K562 (cell line): ENCODE data around the gene DAP. TPM values are rescaled to one million over a fixed set of nuclear protein-coding genes. Genes with fewer than 3 reads are reported as not detected.

Source experiments
- ATAC-seq: fragments of 200-7000 bp; cut with Tn5 transposase; 3 replicates; pipeline ENCODE4 v1.9.1; 2020; ENCODE audit warnings: moderate library complexity
- BruUV-seq: library from RNA; stranded (reverse); fragments of 400-500 nt; replicated peaks from 2 replicates; lab custom pipeline; 2021; lab: Mats Ljungman, UMichigan
- CTCF ChIA-PET: fragments of 300-600 bp; formaldehyde crosslinking; extraction: SDS; loops from one replicate; lab custom pipeline; 2021; ENCODE audit warnings: low intra/inter-chr PET ratio; lab: Yijun Ruan, JAX
- POLR2A ChIA-PET: fragments of 300-600, 350-650 bp; sonication (Branson Sonifier 250); formaldehyde crosslinking; extraction: SDS; loops from one replicate; lab custom pipeline; 2021; ENCODE audit warnings: antibody characterized with exemption, inconsistent platforms; lab: Yijun Ruan, JAX
- DNase-seq, 4 experiments: peaks; one replicate each; pipeline versions ENCODE4 v3.0.0 to v3.0.0-alpha.2; 2011 to 2018; ENCODE audit warnings: low spot score in 3 of 4, mixed read lengths in 3 of 4; ENCODE audit errors: extremely low read depth in 1 of 4
- FAIRE-seq: peaks from 2 replicates; lab custom pipeline; 2011; peaks lifted over from hg19 to GRCh38; lab: Jason Lieb, UNC
- H2AFZ ChIP-seq: 2 replicates; pipeline ENCODE4 v1.6.0; 2011; ENCODE audit warnings: low read depth, low read length, control low read depth, inconsistent platforms
- H3K27ac ChIP-seq: fragments of 200-600 bp; 3 replicates; pipeline ENCODE4 v1.8.0; 2011; ENCODE audit warnings: low read depth, mild to moderate bottlenecking, control low read depth, inconsistent platforms, low read length, moderate library complexity, mixed read lengths; ENCODE audit errors: extremely low read depth
- H3K27me3 ChIP-seq, 2 experiments: fragments of 300-600 bp in 1 of 2; 2 replicates in 1 of 2; 3 replicates in 1 of 2; pipeline versions ENCODE4 v1.6.0 to v1.8.0; 2011; ENCODE audit warnings: inconsistent platforms in 2 of 2, low read length in 2 of 2, mild to moderate bottlenecking in 1 of 2, mixed read lengths in 1 of 2, moderate library complexity in 1 of 2; ENCODE audit not compliant: control insufficient read depth in 2 of 2, insufficient read depth in 2 of 2
- H3K36me3 ChIP-seq: fragments of 300-600 bp; 3 replicates; pipeline ENCODE4 v1.8.0; 2011; ENCODE audit warnings: mild to moderate bottlenecking, low read length, inconsistent platforms; ENCODE audit not compliant: control insufficient read depth, insufficient read depth
- H3K4me1 ChIP-seq, 2 experiments: fragments of 200-600 bp in 1 of 2; replicated peaks in 1 of 2; 2 replicates in 1 of 2; 3 replicates in 1 of 2; pipeline versions ENCODE4 v1.5.1 to v1.8.0; 2011; ENCODE audit warnings: inconsistent platforms in 2 of 2, low read length in 2 of 2, mild to moderate bottlenecking in 1 of 2, mixed read lengths in 1 of 2, moderate library complexity in 1 of 2; ENCODE audit not compliant: control insufficient read depth in 2 of 2, insufficient read depth in 2 of 2
- H3K4me2 ChIP-seq: 2 replicates; pipeline ENCODE4 v1.6.1; 2011; ENCODE audit warnings: low read length, control low read depth, inconsistent platforms, mixed read lengths; ENCODE audit not compliant: insufficient read depth
- H3K4me3 ChIP-seq: fragments of 200-600 bp; sonication (generic), shearing (Covaris generic); 2 replicates; pipeline ENCODE4 v1.5.1; 2016; ENCODE audit warnings: control low read depth, inconsistent platforms
- H3K79me2 ChIP-seq: fragments of 200-600 bp; 3 replicates; pipeline ENCODE4 v1.8.0; 2011; ENCODE audit warnings: low read length, inconsistent platforms; ENCODE audit not compliant: control insufficient read depth, insufficient read depth
- H3K9ac ChIP-seq, 2 experiments: 2 replicates each; pipeline versions ENCODE4 v1.6.0 to v1.6.1; 2011; ENCODE audit warnings: low read depth in 2 of 2, low read length in 2 of 2, control low read depth in 1 of 2, inconsistent platforms in 1 of 2, mild to moderate bottlenecking in 1 of 2, mixed read lengths in 1 of 2; ENCODE audit not compliant: insufficient read depth in 1 of 2
- H3K9me1 ChIP-seq: one replicate; pipeline ENCODE4 v1.6.0; 2011; ENCODE audit warnings: inconsistent platforms, mild to moderate bottlenecking, low read length, moderate library complexity; ENCODE audit not compliant: control insufficient read depth, insufficient read depth
- H3K9me3 ChIP-seq: replicated peaks from 2 replicates; pipeline ENCODE4 v1.5.1; 2011; ENCODE audit warnings: low read depth, low read length, inconsistent platforms; ENCODE audit not compliant: control insufficient read depth, insufficient read depth
- H4K20me1 ChIP-seq: replicated peaks from 2 replicates; pipeline ENCODE4 v1.6.1; 2011; ENCODE audit warnings: low read length, inconsistent platforms, mixed read lengths; ENCODE audit not compliant: control insufficient read depth, insufficient read depth
- FOXP1 ChIP-seq: sonication (generic); formaldehyde crosslinking; IDR thresholded peaks from 2 replicates; pipeline ENCODE4 v1.8.0; 2022; ENCODE audit warnings: mild to moderate bottlenecking, missing genetic modification reagents
- WGBS: fragments of 100-300 bp; shearing (Covaris generic); methylation state at CpG from one replicate; pipeline ENCODE4 v1.1.6; 2016; ENCODE audit warnings: low coverage, mixed read lengths; ENCODE audit not compliant: insufficient coverage; ENCODE audit errors: missing lambda C conversion rate; 5-methylcytosine and 5-hydroxymethylcytosine counted together
- in situ Hi-C: fragments of 300-500 bp; cut with MboI; formaldehyde crosslinking; loops from 4 replicates; pipeline ENCODE4 v1.15.0; 2018; ENCODE audit warnings: inconsistent platforms, mixed read lengths
- intact Hi-C: fragments of 100-400 bp; cut with micrococcal nuclease; formaldehyde crosslinking; loops from 2 replicates; pipeline ENCODE4 v1.14.2; 2022
- polyA plus RNA-seq, 8 experiments: library from polyadenylated mRNA; depleted of rRNA in 4 of 8; stranded (reverse) in 5 of 8; unstranded in 3 of 8; fragments of >200 nt; fragmentation: Nextera tagmentation in 2 of 8; fragmentation: Illumina TruSeq in 1 of 8; extraction: Ambion mirVana in 2 of 8; extraction: Trizol in 1 of 8; gene quantifications; 2 replicates each; pipeline versions ENCODE4 v1.2.1 to v1.2.3, GENCODE V29; 2011 to 2014; ENCODE audit warnings: inconsistent platforms in 1 of 8, missing spikeins in 1 of 8
- total RNA-seq, 7 experiments: library from RNA; depleted of rRNA in 6 of 7; stranded (reverse); fragments of >200 nt in 6 of 7; fragmentation: Illumina TruSeq in 2 of 7; extraction: Trizol in 2 of 7; gene quantifications; 2 replicates each; pipeline versions ENCODE4 v1.2.1 to v1.2.3, GENCODE V29; 2011 to 2021; ENCODE audit warnings: low replicate concordance in 1 of 7
- TF ChIP-seq, protein P1 (sequence below): sonication (generic); formaldehyde crosslinking; IDR thresholded peaks from 2 replicates; pipeline ENCODE4 v1.8.1; 2023; ENCODE audit warnings: missing genetic modification reagents, mild to moderate bottlenecking, borderline replicate concordance
- TF ChIP-seq, protein P2 (sequence below): sonication (generic); formaldehyde crosslinking; IDR thresholded peaks from 2 replicates; pipeline ENCODE4 v1.8.0; 2022; ENCODE audit warnings: missing genetic modification reagents, mild to moderate bottlenecking, moderate library complexity, borderline replicate concordance

DAP gene
- total and polyA plus RNA-seq, 9 of the 15 experiments (the other 6 are each of a cell fraction or from before 2014, with no cell fraction given): 14.1 to 151 (median 34.5) TPM

DNA sequence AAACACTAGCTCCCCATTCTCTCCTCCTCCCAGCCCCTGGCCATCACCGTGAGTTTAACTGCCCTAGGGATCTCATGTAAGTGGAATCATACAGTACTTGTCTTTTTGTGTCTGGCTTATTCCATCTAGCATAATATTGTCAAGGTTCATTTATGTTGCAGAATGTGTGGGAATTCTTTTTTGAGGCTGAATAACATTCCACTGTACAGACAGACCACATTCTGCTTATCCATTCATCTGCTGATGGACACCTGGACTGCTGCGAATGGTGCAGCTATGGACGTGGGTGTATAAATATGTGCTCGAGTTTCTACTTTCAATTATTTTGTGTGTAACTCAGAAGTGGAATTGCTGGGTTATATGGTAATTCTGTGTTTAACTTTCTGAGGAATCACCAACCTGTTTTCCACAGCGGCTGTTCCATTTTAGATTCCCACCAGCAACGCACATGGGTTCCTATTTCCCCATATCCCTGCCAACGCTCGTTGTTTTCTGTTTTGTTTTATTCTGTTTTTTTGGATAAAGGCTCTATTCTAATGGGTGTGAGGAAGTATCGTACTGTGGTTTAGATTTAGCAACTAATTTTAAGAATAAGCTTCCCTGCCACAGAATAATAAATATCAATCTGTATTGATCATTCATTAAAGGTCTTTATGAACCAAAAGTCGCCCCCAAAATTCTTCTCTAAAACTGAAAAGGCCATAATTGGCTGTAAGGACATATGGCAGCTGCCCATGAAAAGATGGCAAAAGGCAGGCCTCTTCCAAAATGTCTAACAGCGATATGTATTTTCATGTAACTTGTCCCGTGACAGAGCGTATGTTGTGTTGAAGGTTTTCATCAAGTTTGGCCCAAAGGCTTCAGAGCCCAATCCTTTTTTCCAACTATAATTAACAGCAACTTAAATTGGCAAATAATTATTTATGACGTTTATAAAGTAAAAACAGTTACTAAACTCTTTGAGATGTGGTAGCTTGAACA is 70.3 kb downstream of the DAP start:
- whole genome bisulfite sequencing: 88% methylated on average over 14 of the region's 14 CpGs
- ChIA-PET CTCF (interaction anchor here (2.3 kb wide), 1 partner anchor 237 kb away, joined by 21 read pairs; no protein-coding TSS in a partner anchor), POLR2A (interaction anchor here (1.2 to 1.8 kb wide), 3 partner anchors 11 to 83 kb away, joined by 3 to 5 read pairs (median 5); no protein-coding TSS in a partner anchor)
- H3K27me3 ChIP-seq: no peaks in the 10 kb centered on the region
- no peak overlapping the region for H3K4me3 ChIP-seq
- no peak for ATAC-seq
- BruUV-seq: no TSS peak
- H3K4me2 ChIP-seq: no peak overlapping the region
- no peak for DNase-seq
- intact Hi-C loops (loop anchor here (10.0 kb wide), 2 partner anchors 294 to 484 kb away; no protein-coding TSS in a partner anchor), in situ Hi-C loops (no loop called here)
- peaks cover 44% of the 10 kb centered on the region; the same call in 2 of the 3 replicates for H3K36me3 ChIP-seq
- no peak for FAIRE-seq
- H3K4me1 ChIP-seq: peaks cover 6 to 16% of the 10 kb centered on the region in 2 experiments; a peak in 4 of 5 replicates
- H2AFZ ChIP-seq: no peak overlapping the region
- peaks cover 29% of the 10 kb centered on the region for H4K20me1 ChIP-seq
- peaks cover 23% of the 10 kb centered on the region; the same call in 2 of the 3 replicates for H3K79me2 ChIP-seq
- no peak overlapping the region for H3K9ac ChIP-seq
- H3K9me1 ChIP-seq: peaks cover 9% of the 10 kb centered on the region
- no peaks in the 10 kb centered on the region for H3K9me3 ChIP-seq
- no peak overlapping the region for H3K27ac ChIP-seq
- TF ChIP-seq, protein P1, sequence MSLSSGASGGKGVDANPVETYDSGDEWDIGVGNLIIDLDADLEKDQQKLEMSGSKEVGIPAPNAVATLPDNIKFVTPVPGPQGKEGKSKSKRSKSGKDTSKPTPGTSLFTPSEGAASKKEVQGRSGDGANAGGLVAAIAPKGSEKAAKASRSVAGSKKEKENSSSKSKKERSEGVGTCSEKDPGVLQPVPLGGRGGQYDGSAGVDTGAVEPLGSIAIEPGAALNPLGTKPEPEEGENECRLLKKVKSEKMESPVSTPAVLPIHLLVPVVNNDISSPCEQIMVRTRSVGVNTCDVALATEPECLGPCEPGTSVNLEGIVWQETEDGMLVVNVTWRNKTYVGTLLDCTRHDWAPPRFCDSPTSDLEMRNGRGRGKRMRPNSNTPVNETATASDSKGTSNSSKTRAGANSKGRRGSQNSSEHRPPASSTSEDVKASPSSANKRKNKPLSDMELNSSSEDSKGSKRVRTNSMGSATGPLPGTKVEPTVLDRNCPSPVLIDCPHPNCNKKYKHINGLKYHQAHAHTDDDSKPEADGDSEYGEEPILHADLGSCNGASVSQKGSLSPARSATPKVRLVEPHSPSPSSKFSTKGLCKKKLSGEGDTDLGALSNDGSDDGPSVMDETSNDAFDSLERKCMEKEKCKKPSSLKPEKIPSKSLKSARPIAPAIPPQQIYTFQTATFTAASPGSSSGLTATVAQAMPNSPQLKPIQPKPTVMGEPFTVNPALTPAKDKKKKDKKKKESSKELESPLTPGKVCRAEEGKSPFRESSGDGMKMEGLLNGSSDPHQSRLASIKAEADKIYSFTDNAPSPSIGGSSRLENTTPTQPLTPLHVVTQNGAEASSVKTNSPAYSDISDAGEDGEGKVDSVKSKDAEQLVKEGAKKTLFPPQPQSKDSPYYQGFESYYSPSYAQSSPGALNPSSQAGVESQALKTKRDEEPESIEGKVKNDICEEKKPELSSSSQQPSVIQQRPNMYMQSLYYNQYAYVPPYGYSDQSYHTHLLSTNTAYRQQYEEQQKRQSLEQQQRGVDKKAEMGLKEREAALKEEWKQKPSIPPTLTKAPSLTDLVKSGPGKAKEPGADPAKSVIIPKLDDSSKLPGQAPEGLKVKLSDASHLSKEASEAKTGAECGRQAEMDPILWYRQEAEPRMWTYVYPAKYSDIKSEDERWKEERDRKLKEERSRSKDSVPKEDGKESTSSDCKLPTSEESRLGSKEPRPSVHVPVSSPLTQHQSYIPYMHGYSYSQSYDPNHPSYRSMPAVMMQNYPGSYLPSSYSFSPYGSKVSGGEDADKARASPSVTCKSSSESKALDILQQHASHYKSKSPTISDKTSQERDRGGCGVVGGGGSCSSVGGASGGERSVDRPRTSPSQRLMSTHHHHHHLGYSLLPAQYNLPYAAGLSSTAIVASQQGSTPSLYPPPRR (CRISPR knock-in tag): no peak
- TF ChIP-seq, protein P2, sequence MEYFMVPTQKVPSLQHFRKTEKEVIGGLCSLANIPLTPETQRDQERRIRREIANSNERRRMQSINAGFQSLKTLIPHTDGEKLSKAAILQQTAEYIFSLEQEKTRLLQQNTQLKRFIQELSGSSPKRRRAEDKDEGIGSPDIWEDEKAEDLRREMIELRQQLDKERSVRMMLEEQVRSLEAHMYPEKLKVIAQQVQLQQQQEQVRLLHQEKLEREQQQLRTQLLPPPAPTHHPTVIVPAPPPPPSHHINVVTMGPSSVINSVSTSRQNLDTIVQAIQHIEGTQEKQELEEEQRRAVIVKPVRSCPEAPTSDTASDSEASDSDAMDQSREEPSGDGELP (CRISPR knock-in tag): no peak
- no peak for TF ChIP-seq FOXP1 (CRISPR knock-in tag)
